Stimulated activated CD4-positive, alpha-beta T cell treated with anti-CD3 and anti-CD28 coated beads, Interleukin-1b, Interleukin-23, amount 100 ng/mL, for 4 hours (primary cell): Measurements from ENCODE around the gene FASTK.
"Not testable (repeated sequence)": the region's sequence is repeated elsewhere in the genome, so short reads cannot be mapped to it uniquely, and the experiment has no call there.

ENCODE experiments used
- DNase-seq, 2 donors: peaks; one replicate each; pipeline ENCODE4 v3.0.0-alpha.2; 2020; ENCODE audit warnings: low read depth in 2 of 2

Gene FASTK

DNA sequence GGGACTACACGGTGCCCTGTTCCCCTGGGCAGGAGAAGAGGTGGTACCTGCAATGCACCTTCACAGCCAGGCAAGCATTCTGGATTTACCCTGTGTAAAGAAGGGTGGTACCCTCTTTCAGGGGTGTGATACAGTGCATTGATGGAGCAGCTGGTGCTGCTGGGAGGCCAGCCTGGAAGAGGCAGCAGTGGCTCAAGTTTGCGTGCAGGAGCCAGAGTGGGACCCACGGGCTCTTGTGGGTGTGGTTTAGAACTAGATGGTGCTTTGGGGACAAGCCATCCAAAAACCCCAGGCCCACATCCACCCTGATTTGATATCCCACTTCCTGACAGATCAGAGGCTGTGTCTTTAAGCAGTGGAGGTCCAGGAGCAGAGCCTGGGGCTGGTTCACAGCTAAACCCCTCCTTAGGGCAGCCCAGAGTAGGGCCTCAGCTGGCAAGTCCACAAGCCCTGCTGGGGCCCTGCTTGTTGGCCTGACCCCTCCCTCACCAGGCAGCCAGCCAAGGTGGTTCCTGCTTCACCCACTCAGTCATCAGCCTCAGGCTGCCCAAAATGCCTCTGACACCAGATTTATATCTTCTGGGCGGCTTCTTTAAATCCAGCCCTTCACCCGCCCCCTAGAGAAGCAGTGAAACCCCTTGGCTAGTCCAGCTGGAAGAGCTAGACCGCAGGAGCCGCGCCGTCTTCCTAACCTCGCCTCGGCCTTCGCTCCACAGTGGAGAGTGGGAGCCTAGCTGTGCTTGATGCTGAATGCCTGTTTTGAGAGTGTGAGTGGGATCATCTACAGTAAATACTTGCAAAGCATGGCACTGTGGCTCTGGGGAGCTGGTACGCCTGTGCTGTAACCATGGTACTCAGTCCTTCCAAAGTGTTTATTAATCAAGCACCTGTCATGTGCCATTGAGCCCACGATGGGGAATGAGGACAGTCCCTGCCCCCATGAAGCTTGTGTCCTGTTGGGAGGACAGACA, 33.7 kb downstream of the FASTK start:
- DNase-seq = no peak

GRCh38 chr7:151045967-151046366, 34.6 kb downstream of the FASTK start:
- DNase-seq = no peak

DNA sequence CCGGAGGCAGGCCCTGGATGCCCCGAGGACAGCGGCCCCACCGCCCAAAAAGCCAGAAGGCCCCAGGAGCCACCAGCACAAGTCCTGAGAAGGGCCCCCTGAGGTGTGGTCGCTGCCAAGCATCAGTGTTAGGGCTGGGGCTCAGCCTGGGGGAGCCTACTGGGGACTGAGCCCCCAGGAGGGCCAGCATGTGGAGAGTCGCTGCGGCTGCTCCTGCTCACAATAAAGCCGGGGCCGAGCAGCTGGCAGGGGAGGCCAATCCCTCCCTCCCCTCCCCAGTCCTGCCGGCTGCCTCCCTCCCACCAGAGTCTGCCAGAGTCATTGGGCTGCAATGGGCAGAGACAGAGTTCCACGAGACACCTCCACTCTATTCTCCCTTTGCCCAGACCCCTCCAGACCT, 35.3 kb downstream of the FASTK start:
- no peak for DNase-seq

DNA sequence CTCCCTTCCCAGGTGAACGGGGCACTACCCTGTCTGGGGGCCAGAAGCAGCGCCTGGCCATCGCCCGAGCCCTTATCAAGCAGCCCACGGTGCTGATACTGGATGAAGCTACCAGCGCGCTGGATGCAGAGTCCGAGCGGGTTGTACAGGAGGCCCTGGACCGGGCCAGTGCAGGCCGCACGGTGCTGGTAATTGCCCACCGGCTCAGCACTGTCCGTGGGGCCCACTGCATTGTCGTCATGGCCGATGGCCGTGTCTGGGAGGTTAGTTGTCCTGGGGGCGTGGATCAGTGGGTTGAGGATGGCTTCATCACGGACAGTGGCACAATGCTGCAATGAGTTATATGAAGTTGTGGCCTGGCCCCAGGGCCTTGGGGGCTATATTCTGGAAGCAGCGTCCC, 36.6 kb downstream of the FASTK start:
- no peak for DNase-seq

DNA sequence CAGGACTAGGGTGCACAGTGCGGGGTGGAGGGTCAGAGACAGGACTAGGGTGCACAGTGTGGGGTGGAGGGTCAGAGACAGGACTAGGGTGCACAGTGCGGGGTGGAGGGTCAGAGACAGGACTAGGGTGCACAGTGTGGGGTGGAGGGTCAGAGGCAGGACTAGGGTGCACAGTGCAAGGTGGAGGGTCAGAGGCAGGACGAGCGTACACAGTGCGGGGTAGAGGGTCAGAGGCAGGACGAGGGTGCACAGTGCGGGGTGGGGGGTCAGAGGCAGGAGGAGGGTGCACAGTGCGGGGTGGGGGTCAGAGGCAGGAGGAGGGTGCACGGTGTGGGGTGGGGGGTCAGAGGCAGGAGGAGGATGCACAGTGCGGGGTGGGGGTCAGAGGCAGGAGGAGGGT, 37.2 kb downstream of the FASTK start:
- not testable (repeated sequence) for DNase-seq

- DNase-seq = no peak
These were observed 39.8 kb downstream of the FASTK start for GRCh38 chr7:151040616-151041375.

- DNase-seq = no peak
These were observed 40.6 kb downstream of the FASTK start for GRCh38 chr7:151039850-151040548.

GRCh38 chr7:151038951-151039849, 41.4 kb downstream of the FASTK start:
- DNase-seq = peak; percentile 54 to 58

DNA sequence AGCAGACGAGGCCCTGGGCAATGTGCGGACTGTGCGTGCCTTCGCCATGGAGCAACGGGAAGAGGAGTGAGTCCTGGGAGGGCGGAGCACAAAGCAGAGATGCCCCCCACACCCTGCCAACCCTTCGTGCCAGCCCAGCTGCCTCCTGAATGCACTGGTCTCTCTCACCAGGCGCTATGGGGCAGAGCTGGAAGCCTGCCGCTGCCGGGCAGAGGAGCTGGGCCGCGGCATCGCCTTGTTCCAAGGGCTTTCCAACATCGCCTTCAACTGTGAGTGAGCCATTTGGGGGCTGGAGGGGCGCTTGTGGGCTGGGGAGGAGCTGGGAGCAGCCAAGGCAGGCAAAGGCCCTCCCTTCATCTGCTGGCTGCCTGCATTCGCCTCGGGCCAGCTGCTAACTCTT, 44.7 kb downstream of the FASTK start:
- DNase-seq = no peak

DNA sequence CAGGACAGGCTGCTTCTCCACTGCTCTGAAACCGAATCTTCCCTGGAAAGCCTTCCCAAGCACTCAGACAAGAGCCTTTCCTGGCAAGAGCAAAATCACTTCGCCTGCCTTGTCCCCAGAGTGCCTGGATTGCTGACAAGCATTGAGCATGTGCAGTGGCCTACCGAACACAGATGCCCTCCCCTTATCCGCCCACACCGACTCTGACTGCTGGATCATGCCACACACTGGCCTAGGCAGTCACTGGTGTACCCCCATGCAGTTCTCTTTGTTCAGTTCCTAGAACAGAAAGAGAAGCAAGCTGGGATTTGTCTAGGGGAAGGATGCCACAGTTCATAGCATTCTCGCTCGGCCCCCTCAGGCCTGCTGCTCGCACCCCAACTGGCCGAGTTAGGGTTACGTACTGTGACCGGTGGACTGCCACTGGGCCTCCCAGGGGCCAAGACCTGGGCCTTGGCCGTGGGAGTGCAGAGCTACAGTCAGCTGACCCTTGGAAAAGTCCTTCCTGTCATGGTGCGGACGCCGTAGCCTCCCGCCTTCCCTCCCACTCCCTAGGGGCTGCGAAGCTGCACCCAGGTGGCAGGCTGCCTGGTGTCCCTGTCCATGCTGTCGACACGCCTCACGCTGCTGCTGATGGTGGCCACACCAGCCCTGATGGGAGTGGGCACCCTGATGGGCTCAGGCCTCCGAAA, 45.4 kb downstream of the FASTK start:
- DNase-seq = no peak

DNA sequence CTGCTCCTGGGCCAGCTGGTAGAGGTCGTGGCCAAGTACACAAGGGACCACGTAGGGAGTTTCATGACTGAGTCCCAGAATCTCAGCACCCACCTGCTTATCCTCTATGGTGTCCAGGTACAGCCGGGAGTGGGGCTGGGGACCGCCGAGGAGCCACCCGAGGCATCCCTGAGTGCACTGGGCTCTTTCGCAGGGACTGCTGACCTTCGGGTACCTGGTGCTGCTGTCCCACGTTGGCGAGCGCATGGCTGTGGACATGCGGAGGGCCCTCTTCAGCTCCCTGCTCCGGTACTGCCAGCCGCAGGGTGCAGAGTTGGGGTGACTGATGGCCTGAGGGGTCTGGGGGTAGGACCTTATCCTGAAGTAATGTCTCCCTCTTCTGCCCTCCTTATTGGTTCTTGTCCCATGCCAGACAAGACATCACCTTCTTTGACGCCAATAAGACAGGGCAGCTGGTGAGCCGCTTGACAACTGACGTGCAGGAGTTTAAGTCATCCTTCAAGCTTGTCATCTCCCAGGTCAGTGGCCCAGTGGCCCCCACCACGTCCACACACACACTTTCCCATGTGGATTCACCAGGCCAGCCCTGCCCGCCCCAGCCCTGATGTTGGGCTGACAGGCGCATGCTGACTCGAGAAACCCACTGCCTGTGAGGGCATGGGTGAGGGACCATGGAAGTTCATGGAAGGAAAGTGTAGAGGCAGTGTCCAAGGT, 46.1 kb downstream of the FASTK start:
- no peak for DNase-seq

GRCh38 chr7:151033864-151034249, 46.8 kb downstream of the FASTK start:
- no peak for DNase-seq

DNA sequence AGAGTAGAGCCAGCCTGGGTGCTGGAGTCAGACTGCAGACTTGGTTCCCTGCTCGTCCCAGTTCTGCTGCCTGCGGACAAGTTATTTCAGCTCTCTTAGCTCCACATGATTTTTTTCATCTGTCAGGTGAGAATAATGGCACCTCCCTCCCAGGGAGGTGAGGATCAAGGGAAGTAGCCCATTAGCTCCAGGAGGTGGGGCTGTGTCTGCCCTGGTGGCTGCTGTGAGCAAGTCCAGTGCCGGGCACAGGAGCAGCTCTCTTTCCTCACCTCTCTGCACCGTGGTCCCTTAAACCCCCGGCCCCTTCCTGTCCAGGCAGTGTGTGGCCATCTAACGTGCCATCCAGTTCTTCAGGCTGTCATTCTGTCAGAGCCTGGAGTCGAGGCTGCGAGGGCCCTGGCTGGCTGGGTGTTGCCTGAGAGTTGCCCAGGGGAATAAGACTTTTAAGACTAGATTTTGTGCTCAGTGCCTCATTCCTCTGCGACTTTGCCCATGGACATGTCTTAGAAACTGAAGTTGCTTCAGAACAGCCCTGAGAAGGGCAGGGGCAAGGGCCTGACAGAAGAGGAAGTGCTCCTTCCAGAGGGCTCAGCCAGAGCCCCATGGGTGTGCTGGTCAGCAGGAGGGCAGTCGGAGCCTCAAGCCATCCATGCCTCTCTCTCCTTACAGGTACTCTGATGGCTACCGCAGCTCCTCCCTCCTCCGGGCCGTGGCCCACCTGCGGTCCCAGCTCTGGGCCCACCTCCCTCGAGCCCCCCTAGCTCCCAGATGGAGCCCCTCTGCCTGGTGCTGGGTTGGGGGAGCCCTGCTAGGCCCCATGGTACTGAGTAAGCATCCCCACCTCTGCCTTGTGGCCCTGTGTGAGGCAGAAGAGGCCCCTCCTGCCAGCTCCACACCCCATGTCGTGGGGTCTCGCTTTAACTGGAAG, 47.4 kb downstream of the FASTK start:
- DNase-seq = no peak

GRCh38 chr7:151031011-151031410, 49.6 kb downstream of the FASTK start:
- DNase-seq = no peak

- no peak for DNase-seq
These were observed 51.6 kb downstream of the FASTK start for GRCh38 chr7:151028948-151029501.

DNA sequence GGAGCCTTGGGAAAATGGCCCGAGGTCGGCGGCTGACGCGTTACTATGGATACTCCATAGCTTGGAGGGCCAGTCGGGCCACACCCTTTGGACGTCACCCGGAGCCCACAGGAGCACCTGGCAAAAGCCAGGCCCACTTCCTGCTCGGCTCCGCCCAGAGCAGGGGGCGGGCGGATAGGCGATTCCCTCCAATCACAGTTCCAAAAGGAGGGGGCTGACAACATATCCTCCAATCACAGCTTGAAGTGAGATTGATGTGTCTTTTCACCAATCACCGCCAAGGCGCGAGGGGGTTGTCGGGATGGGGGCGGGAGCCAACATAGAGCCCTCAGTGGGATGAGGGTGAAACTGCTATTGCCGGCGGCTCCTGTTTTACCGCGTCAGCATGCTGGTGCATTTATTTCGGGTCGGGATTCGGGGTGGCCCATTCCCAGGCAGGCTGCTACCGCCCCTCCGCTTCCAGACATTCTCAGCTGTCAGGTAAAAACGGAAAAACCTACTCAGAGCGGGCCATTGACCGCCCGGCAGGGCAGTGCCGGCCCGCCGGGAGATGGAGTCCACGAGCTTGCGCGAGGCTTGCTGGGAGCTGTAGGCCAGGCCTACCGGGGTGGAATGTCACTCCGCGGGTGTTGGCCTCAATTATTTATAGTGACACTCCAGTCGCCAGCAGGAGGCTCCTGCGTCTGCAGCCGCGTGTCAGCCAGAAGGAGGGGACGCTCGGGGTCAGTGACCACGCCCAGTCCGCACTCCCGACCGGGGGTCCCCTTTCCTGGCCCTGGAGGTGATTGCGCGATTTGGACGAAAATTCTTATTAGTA, 52.3 kb downstream of the FASTK start, which contains the start of gene ABCB8:
ABCB8 (plus strand) TSS at position 320 of the 817 bp plus-strand sequence; CDS start at position 386, 66 bp downstream.
- DNase-seq = peak; percentile 87 to 98

- DNase-seq = not testable (repeated sequence)
These were observed 52.9 kb downstream of the FASTK start for GRCh38 chr7:151027728-151028130.
